Activated T-cell treated with anti-CD3 and anti-CD28 coated beads, Interleukin-2, amount 50 U/mL, for 1 hour (primary cell): ENCODE measurements around the gene ANKRD33.
"Not testable (repeated sequence)": the region's sequence is repeated elsewhere in the genome, so short reads cannot be mapped to it uniquely, and the experiment has no call there.

Source experiments
- DNase-seq: peaks from one replicate; pipeline ENCODE4 v3.0.0-alpha.2; 2020

ANKRD33 gene

GRCh38 chr12:51883998-51884675, 3.8 kb upstream of the ANKRD33 start:
- no peak for DNase-seq

- no peak for DNase-seq
Measured at GRCh38 chr12:51884676-51885229, 3.1 kb upstream of the ANKRD33 start.

- DNase-seq = not testable (repeated sequence)
Measured at GRCh38 chr12:51885294-51886020, 2.4 kb upstream of the ANKRD33 start.

- DNase-seq = no peak
Measured at GRCh38 chr12:51886021-51886710, 1.7 kb upstream of the ANKRD33 start.

DNA sequence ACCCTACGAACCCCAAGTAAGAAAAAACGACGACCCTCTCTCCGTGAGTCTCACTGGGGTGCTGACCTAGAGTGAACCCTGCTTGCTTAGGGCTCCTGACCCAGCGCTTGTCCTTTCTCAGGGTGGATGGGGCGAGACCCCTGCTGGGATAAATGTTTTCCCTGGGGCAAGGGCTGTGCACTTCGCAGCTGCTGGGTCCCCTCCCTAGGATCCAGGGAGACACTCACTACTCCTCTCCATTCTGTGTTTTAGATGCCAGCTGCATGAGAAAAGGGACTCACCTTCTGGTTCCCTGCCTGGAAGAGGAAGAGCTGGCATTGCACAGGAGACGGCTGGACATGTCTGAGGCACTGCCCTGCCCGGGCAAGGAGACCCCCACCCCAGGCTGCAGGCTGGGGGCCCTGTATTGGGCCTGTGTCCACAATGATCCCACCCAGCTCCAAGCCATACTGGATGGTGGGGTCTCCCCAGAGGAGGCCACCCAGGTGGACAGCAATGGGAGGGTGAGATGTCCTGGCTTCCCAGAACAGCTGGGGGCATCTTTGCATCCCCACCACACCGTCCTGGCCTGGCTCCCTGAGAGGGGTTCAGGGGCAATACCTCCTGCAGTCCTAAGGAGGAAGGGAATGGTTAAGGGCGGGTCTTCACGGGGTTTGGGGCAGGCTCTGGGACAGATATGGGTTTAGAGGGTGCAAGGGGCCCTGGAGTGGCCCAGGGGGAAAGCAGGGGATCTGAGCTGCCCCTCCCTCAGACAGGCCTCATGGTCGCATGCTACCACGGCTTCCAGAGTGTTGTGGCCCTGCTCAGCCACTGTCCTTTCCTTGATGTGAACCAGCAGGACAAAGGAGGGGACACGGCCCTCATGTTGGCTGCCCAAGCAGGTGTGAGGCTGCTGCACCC, 663 bp downstream of the ANKRD33 start:
- no peak for DNase-seq

GRCh38 chr12:51889216-51890132, 1.6 kb downstream of the ANKRD33 start:
- no peak for DNase-seq

GRCh38 chr12:51890133-51890464, 2.2 kb downstream of the ANKRD33 start:
- DNase-seq = no peak

GRCh38 chr12:51890511-51891171, 2.7 kb downstream of the ANKRD33 start:
- DNase-seq = no peak

DNA sequence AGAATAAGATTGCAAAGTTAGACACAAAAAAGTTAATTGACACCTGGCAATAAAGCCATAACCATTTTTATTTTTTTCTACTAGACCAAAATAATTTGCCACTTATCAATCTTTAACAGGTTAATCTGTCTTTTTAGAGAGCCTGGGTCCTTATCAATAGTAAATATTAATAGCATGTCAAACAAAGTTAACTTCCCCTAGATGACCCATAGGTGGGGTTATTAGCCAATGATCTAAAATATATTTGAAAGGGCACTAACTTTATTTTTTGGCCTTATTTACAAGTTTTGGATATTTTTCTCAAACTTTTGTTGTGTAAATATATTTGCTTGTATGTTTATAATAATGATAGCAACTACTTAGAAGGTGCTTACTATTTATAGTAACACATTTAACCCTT, 3.9 kb downstream of the ANKRD33 start:
- no peak for DNase-seq

GRCh38 chr12:51893786-51894185, 5.9 kb downstream of the ANKRD33 start:
- DNase-seq = no peak

DNA sequence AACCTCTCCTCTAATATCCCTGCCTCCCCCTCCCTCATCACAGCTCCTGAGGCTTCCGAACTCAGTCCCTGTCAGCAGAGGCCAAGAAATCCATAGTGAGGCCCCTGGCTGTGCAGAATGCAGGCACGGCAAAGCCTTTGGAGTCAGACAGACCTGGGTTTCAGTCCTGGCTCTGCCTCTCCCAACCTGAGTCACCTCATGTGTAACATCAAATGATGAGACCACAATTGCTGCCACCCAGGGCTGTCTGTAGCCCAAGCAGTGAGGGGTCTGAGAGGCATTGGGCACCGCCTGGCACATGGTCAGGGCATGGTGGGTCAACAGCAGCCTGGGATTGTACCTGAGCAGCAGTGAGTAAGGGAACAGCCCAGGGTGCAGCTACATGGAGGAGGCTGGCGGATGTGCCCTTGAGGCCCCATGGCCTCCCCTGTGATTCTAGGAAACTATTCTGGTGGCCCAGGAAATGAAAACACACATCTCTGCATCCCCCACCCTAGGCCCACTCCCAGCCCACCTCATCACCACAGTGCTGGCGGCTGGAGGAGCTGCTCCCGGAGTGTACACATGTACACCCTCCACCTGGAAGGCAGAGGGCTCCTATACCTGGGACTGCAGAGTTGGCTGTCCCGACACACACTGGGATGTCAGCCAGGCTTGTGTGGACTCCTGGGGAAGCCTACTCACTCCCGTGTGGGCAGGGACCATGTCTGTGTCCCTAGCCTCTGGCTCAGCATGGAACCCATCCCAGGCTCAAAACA, 7.7 kb downstream of the ANKRD33 start:
- no peak for DNase-seq

- DNase-seq = no peak
Measured at GRCh38 chr12:51896236-51896635, 8.3 kb downstream of the ANKRD33 start.

DNA sequence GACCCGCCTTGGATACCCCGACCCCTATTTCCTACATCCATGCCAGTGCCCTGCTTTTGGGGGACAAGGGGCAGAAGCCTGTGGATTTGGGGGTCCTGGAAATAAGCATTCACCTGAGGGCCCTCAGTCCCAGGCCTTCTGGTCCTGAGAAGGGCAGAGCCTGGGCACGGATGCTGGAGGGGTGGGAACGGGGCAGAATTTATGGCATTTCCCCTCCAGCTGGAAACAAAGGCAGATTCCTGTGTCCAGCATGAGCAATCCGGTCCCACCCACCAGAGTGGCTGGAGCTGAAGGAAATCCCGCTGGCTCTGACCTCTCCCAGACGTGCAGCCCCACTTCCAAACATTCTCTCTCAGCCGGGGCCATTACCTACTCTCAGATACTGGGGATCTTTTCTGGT, 9.3 kb downstream of the ANKRD33 start:
- DNase-seq = no peak

GRCh38 chr12:51898506-51898905, 10.6 kb downstream of the ANKRD33 start:
- no peak for DNase-seq

GRCh38 chr12:51898937-51899336, 11.0 kb downstream of the ANKRD33 start:
- no peak for DNase-seq

DNA sequence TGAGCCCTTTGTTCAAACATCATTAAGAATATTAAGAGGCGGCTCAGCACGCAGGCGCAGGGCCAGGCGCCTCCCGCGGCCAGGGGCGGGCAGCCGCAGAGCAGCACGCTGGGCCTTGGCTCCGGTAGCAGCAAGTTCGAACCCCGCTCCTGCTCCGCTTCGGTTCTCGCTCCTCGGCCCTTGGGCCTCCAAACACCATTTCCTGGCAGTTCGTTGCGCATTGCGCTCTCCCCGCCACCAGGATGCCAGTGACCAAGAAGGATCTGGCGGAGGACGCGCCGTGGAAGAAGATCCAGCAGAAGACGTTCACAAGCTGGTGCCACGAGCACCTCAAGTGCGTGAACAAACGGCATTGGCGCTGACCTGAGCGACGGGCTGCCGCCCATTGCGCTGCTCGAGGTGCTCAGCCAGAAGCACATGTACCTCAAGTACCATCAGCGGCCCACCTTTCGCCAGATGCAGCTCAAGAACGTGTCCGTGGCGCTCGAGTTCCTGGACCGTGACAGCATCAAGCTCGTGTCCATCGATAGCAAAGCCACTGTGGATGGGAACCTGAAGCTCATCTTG, 12.5 kb downstream of the ANKRD33 start:
- DNase-seq = no peak

- DNase-seq = no peak
Measured at GRCh38 chr12:51901121-51901817, 13.4 kb downstream of the ANKRD33 start.

DNA sequence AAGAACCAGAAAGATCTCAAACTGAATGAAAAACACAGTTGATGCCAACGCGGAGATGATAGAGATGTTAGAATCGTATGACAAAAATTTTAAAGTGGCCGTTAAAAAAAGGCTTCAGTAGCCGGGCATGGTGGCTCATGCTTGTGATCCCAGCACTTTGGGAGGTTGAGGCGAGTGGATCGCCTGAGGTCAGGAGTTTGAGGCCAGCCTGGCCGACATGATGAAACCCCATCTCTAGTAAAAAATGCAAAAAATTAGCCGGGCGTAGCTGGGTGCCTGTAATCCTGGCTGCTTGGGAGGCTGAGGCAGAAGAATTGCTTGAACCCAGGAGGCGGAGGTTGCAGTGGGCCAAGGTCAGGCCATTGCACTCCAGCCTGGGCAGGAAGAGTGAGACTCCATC, 14.0 kb downstream of the ANKRD33 start:
- DNase-seq = no peak

GRCh38 chr12:51904951-51905470, 17.1 kb downstream of the ANKRD33 start:
- DNase-seq = no peak
